Measurements from ENCODE around the gene HEXD. TPM values are rescaled to one million over a fixed set of nuclear protein-coding genes. Genes with fewer than 3 reads are reported as not detected.

HEXD gene
- total RNA-seq, 4 donors from 2014 or later, result 47.0 to 160 (median 105) TPM

DNA sequence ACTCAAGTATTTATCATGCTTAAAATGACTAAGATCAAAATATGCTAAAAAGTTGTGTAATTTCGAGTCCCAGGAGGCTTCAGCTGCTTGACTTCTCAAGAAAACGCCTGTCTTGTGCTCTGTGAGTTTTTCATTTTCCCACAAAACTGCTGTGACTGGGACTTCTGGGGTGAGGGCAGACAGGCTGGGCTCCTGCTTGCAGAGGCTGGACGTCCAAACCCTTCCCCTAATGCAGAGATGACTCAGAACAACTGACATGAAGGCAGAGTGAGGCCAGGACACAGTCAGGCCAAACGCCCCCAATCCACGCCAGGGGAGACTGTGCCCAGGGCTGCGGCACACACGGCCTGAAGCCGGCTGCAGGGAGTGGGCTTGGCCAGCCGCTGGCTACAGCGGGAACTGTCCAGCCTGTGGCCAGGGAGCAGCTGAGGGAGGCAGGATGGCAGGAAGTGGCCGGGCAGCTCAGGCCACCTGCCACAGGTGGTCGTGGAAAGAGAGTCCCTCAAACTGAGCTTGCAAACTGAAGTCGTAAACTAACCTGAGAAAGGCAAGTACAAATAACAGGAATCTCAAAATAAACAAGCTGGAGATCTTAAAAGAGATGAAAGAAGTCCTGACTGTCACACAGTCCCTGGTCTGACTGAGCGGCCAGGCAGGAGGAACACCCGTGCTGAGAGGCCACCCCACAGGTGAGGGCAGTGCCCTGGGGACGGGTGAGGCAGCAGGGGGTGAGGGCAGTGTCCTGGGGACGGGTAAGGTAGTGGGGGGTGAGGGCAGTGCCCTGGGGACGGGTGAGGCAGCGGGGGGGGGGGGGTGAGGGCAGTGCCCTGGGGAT lies 21.3 kb upstream of the HEXD start:
- TF ChIP-seq, protein P1, sequence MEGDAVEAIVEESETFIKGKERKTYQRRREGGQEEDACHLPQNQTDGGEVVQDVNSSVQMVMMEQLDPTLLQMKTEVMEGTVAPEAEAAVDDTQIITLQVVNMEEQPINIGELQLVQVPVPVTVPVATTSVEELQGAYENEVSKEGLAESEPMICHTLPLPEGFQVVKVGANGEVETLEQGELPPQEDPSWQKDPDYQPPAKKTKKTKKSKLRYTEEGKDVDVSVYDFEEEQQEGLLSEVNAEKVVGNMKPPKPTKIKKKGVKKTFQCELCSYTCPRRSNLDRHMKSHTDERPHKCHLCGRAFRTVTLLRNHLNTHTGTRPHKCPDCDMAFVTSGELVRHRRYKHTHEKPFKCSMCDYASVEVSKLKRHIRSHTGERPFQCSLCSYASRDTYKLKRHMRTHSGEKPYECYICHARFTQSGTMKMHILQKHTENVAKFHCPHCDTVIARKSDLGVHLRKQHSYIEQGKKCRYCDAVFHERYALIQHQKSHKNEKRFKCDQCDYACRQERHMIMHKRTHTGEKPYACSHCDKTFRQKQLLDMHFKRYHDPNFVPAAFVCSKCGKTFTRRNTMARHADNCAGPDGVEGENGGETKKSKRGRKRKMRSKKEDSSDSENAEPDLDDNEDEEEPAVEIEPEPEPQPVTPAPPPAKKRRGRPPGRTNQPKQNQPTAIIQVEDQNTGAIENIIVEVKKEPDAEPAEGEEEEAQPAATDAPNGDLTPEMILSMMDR (IDR thresholded peaks at IDR 0.05; ENCODE audit: low read depth), result no peak

DNA sequence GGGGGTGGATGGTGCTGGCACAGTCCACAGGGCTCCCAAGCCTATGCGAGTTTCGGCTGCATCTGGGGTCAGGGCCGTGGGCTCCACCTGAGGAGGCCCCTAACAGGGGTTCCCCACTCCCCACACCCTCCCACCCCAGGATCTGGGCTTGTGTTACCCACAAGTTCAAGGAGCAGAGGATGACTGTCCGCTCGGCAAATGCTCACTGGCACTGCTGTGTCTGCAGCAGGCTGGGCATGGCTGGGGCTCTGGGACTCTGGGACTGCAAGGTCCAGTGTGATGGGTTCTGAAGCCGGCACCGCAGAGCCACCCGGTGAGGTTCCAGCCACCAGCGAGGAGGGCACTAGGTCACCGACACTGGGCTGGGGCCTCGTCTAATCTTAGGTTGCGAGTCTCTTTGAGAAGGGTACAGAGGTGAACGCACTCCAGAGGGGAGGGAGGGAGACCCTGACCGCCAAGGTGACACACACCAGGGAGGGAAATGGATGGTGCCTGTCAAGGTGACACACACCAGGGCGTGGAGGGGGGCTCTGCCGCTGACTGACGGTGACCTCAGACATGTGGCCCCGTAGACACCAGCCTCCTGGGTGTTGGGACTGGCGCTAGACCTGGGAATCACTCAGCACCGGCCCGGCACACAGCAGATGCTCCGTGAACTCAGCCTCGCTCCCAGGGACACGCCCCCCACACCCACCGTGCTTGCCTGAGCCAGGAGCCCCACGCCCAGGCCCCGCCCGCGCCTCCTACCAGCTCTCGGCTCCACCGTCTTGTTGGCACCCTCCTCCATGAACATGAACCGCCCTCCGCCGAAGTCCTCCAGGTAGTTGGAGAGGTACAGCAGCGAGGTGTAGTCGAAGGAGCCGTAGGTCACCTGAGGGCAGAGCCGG lies 20.5 kb upstream of the HEXD start:
- TF ChIP-seq, protein P1 (IDR thresholded peaks at IDR 0.05; ENCODE audit: low read depth), result no peak

DNA sequence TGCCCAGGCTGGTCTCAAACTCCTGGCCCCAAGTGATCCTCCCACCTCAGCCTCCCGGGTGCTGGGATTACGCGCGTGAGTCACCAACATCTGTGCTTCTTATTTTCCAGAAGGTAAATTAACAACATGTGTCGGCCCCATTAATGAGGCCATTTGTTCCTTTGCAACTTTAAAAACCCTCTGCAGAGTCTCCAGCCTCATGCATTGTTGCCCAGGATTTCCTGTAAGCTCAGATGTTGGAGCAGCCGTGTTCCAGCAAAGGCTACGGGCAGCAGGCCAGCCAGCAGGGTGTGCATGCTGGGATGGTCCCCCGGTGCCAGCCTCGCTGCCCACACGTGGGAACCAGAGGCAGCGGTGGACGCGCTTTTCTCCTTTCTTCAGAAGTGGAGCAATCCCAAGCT lies 19.1 kb upstream of the HEXD start:
- TF ChIP-seq, protein P1 (IDR thresholded peaks at IDR 0.05; ENCODE audit: low read depth), result no peak

DNA sequence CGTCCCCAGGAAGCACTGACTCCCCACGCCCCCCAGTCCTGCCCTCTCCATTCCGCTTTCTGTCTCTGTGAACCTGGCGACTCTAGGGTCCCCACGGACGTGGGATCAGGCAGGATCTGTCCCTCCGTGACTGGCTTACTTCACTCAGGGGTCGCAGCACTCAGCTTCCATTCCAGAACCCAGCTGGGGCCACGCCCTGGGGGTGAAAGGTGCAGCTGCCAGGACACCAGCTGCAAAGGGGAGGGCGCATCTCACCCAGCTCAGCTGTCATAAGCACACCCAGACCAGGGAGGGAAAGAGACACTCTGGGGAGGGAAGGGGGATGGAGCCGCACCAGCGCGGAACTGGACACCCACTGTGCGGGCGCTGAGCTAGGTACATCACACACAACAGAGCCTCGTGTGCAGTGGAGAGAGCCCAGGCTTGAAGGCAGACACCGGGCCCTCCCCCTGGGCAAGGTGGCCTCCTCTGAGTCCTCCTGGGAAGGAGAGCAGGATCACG lies 18.5 kb upstream of the HEXD start:
- TF ChIP-seq, protein P1 (IDR thresholded peaks at IDR 0.05; ENCODE audit: low read depth), result no peak

DNA sequence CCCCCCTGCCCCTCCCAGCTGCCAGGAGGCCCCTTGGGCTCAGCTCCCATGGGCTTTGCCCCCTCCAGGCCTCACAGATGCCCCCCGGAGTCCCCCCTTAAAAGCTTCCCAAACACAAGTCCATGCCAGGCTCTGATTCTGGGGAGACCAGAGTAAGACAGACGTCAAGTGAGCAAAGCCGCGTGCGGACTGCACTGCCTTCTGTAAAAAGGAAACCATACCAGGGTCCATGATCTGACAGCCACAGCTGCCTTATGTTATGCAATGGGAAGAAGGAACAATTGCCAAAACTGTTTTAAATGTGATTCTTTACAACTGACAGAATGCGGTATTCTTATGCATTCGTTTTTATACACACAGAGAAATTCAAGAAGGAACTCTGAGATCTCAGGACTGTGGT lies 17.9 kb upstream of the HEXD start:
- TF ChIP-seq, protein P1 (IDR thresholded peaks at IDR 0.05; ENCODE audit: low read depth), result no peak

DNA sequence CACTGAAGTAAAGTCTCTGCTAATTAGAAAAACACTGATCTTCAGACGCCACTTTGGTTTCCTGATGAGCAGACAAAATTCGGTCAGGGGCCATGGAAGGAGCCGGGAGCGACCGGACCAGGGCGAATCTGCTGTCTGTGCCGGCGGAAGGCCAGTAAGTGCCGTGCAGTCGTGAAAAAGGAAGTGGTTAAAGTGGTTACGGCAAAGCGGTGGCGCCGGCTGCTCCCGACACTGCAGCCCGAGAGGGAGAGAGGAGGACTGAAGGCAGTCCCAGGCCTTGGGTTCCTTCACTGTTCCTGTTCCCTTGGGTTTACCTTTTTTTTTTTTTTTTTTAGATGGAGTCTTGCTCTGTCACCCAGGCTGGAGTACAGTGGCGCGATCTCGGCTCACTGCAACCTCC lies 17.3 kb upstream of the HEXD start:
- TF ChIP-seq, protein P1 (IDR thresholded peaks at IDR 0.05; ENCODE audit: low read depth), result no peak

DNA sequence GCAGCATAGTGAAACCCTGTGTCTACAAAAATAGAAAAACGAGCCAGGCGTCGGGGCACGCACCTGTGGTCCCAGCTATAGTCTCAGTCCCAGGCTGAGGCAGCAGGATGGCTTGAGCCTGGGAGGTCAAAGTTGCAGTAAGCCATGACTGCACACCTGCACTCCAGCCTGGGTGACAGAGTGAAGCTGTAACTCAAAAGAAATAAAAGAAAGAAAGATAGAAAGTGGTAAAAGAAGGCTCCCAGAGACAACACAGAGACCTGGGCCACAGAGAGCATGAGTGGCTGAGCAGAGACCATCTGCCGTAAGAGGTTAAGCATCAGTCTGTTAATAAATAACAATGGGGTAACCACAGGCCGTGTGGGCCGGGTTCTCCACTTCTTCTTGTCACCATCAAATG lies 15.3 kb upstream of the HEXD start:
- TF ChIP-seq, protein P1 (IDR thresholded peaks at IDR 0.05; ENCODE audit: low read depth), result no peak

Data from subcutaneous adipose tissue (tissue), 4 donors.